GM13976 (cell line): ENCODE results near the gene ADD3.
"Not testable (repeated sequence)": the region's sequence is repeated elsewhere in the genome, so short reads cannot be mapped to it uniquely, and the experiment has no call there.

ENCODE experiments used
- DNase-seq: peaks from one replicate; pipeline ENCODE4 v3.0.0; 2012; ENCODE audit warnings: low spot score
- CTCF ChIP-seq: IDR thresholded peaks from 2 replicates; pipeline ENCODE4 v1.5.1; 2012; ENCODE audit warnings: borderline replicate concordance, mild to moderate bottlenecking; ENCODE audit not compliant: insufficient read depth; ENCODE audit errors: extremely low read depth, missing control alignments, control extremely low read depth
- in situ Hi-C: fragments of 300-500 bp; cut with MboI; formaldehyde crosslinking; loops from one replicate; pipeline ENCODE4 v1.12.0; 2022; ENCODE audit warnings: low sequenced_read_pairs, mixed read lengths, inconsistent platforms; ENCODE audit not compliant: unreplicated experiment

Gene ADD3

DNA sequence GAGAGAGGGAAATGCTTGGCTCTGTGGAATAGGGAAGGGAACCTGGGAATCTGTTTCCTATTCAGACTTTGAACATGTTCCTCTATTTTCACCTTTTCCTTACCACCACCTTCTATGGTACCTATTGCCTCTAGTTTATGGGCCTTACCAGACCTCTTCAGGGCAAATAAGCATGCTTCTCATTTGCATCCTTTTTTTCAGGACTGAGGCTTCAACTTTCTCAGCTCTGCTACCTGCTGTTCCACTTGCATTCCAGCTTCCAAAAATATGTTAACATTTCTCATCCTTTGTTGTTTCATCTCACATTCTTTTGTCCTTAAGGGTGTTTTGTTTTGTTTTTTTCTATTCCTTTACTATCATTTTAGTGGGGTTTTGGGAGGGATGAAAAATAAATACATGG is 121.7 kb downstream of the ADD3 start:
- no peak for DNase-seq
- no peak for TF ChIP-seq CTCF
- in situ Hi-C loops: no loop called here

DNA sequence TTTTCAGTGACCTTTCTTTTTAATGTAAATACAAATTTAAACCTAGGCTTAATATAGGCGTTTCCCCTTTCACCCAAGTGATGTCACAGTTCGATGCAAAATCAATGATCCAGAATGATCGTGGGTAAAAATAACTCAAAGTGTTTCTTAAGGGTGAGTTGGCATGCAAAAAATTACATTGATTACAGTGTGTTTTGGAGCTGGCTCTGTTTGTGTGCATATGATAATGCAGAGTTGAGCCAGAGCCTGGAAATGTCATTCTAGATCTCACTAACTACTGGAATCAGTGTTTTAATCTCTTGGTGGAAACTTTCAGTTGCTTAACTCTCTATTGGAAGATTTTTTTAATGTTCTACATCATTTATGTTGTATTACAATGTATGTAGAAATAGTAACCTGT is 127.1 kb downstream of the ADD3 start:
- in situ Hi-C loops: loop anchor here (5.0 to 10.0 kb wide), 4 partner anchors 152 to 410 kb away; no protein-coding TSS in a partner anchor
- no peak for DNase-seq
- TF ChIP-seq CTCF: no peak

- in situ Hi-C loops: loop anchor here (5.0 to 10.0 kb wide), 4 partner anchors 151 to 409 kb away; no protein-coding TSS in a partner anchor
- DNase-seq: not testable (repeated sequence)
These were observed 128.1 kb downstream of the ADD3 start for GRCh38 chr10:110135836-110136235.

- peak; percentile 60 for DNase-seq
- in situ Hi-C loops: loop anchor here (5.0 to 10.0 kb wide), 4 partner anchors 150 to 408 kb away; no protein-coding TSS in a partner anchor
- TF ChIP-seq CTCF: peak; percentile 60
These were observed 129.4 kb downstream of the ADD3 start for GRCh38 chr10:110137142-110137545.

DNA sequence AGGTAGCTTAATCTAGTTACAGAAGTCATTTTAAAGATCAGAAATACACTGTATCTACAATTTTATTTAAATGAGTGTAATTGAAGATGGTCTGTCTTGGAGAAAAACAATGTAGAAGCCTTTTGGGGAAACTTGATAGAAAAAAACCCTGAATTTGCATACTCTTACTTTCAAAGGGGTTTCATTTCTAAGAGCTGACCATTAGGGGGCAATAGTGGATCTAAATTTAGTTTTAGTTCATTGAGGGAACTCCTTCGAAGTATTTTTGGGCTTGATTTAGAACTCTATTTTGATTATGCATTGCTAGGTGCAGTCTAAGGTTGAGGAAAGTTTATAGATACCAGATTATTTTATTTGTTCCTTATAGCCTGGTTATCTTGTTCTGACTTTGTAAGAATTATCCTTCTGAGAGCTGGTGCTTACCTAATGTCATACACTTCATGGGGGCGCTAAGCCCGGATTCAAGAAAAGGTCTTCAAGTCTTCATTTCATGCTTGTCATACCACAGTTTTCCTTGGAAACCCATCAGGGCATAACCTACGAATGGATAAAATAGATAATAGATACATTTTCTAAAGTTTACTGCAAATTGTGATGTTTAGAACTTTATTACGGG is 130.5 kb downstream of the ADD3 start:
- in situ Hi-C loops: loop anchor here (5.0 to 10.0 kb wide), 4 partner anchors 149 to 406 kb away; no protein-coding TSS in a partner anchor
- TF ChIP-seq CTCF: peak; percentile 44
- DNase-seq: peak; percentile 65

GRCh38 chr10:110141185-110141584 is 133.4 kb downstream of the ADD3 start:
- in situ Hi-C loops: no loop called here
- no peak for TF ChIP-seq CTCF
- no peak for DNase-seq

- DNase-seq: no peak
- no peak for TF ChIP-seq CTCF
- in situ Hi-C loops: no loop called here
These were observed 134.3 kb downstream of the ADD3 start for GRCh38 chr10:110141871-110142635.
